Rectal smooth muscle tissue (tissue), 1 donor: ENCODE results near the gene MORN4.
"Not testable (repeated sequence)": the region's sequence is repeated elsewhere in the genome, so short reads cannot be mapped to it uniquely, and the experiment has no call there.

Source experiments
- H3K27ac ChIP-seq: one replicate; pipeline ENCODE4 v1.7.0; 2013; ENCODE audit warnings: low read depth, low read length, inconsistent platforms
- H3K27me3 ChIP-seq: one replicate; pipeline ENCODE4 v1.7.0; 2013; ENCODE audit warnings: low read length; ENCODE audit not compliant: control insufficient read depth, insufficient read depth
- H3K36me3 ChIP-seq: one replicate; pipeline ENCODE4 v1.7.0; 2013; ENCODE audit warnings: low read length; ENCODE audit not compliant: control insufficient read depth, insufficient read depth
- H3K4me1 ChIP-seq: one replicate; pipeline ENCODE4 v1.7.0; 2013; ENCODE audit warnings: low read length; ENCODE audit not compliant: control insufficient read depth, insufficient read depth
- H3K4me3 ChIP-seq: one replicate; pipeline ENCODE4 v1.7.0; 2013; ENCODE audit warnings: low read length
- H3K9ac ChIP-seq: one replicate; pipeline ENCODE4 v1.7.0; 2013; ENCODE audit warnings: low read length

Gene MORN4

DNA sequence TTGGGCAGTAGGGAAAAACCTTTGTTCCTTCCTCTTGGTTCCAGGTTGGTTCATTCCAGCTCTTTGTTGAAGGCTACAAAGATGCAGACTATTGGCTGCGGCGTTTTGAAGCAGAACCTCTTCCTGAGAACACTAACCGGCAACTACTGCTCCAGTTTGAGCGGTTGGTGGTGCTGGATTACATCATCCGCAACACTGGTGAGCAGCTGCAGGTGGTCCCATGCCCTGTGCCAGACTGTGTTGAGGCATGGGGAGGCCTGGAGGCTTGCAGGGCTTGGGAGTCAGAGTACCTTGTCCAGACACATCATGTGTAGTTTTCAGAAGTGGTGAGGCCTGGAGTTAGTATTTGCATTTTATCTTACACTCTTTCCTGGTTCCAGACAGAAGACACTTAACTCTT, 23.5 kb upstream of the MORN4 start:
- no peaks in the 10 kb centered on the region for H3K4me1 ChIP-seq
- no peak overlapping the region for H3K4me3 ChIP-seq
- H3K36me3 ChIP-seq = peaks cover 14% of the 10 kb centered on the region
- H3K27ac ChIP-seq = no peak overlapping the region
- H3K27me3 ChIP-seq = no peaks in the 10 kb centered on the region
- H3K9ac ChIP-seq = no peak overlapping the region

DNA sequence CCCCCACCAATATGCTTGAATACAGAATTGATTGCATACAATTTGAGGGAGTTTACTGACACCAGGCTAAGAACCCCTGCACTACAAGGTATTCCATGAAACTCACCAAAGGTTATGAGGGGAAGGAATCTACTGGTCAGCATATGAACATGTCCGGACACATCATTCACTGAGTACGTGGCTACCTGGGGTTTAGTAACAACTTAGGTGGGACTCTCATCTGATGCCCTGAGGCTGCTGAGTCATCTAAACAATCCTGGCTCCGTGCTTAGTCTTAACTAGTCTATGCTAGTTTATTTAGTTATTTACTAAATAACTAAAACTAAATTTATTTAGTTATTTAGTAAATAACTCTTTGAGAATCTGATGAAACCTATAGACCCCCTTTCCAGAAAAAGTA, 18.5 kb upstream of the MORN4 start:
- no peaks in the 10 kb centered on the region for H3K27me3 ChIP-seq
- peaks cover 17% of the 10 kb centered on the region for H3K36me3 ChIP-seq
- no peak overlapping the region for H3K9ac ChIP-seq
- no peak overlapping the region for H3K4me3 ChIP-seq
- H3K4me1 ChIP-seq = peaks cover 3% of the 10 kb centered on the region
- no peak overlapping the region for H3K27ac ChIP-seq

DNA sequence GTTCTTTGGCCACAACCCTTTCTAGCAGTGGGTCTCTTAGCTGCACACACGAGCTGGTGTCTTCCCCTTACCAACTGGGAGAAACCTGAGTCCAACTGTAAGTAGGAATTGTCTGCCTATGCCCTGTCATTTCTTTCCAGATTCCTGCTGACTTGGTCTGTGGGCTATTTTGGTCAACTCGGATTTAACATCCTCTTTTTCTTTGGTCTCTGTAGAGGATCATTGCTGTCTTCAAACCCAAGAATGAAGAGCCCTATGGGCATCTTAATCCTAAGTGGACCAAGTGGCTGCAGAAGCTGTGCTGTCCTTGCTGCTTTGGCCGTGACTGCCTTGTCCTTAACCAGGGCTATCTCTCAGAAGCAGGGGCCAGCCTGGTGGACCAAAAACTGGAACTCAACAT, 17.4 kb upstream of the MORN4 start:
- Histone ChIP-seq H3K36me3 (peaks cover 12% of the 10 kb centered on the region), H3K27me3 (no peaks in the 10 kb centered on the region), H3K4me3 (no peak overlapping the region), H3K4me1 (peaks cover 3% of the 10 kb centered on the region), H3K27ac (no peak overlapping the region), H3K9ac (no peak overlapping the region)

DNA sequence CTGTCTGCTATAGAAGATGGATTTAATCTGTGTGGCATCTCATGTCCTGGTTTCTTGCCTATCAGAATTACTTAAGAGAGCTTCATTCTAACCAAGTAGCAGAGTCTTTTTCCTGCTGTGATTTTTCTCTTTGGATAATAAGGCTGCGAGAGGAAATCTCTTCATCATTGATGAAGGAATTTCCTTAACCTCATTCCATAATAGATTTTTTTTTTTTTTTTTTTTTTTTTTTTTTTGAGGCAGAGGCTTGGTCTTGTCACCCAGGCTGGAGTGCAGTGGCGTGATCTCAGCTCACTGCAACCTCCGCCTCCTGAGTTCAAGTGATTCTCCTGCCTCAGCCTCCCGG, 16.1 kb upstream of the MORN4 start:
- H3K27me3 ChIP-seq, H3K4me1 ChIP-seq, H3K27ac ChIP-seq, H3K4me3 ChIP-seq, H3K9ac ChIP-seq: not testable (repeated sequence)
- peaks cover 12% of the 10 kb centered on the region for H3K36me3 ChIP-seq

DNA sequence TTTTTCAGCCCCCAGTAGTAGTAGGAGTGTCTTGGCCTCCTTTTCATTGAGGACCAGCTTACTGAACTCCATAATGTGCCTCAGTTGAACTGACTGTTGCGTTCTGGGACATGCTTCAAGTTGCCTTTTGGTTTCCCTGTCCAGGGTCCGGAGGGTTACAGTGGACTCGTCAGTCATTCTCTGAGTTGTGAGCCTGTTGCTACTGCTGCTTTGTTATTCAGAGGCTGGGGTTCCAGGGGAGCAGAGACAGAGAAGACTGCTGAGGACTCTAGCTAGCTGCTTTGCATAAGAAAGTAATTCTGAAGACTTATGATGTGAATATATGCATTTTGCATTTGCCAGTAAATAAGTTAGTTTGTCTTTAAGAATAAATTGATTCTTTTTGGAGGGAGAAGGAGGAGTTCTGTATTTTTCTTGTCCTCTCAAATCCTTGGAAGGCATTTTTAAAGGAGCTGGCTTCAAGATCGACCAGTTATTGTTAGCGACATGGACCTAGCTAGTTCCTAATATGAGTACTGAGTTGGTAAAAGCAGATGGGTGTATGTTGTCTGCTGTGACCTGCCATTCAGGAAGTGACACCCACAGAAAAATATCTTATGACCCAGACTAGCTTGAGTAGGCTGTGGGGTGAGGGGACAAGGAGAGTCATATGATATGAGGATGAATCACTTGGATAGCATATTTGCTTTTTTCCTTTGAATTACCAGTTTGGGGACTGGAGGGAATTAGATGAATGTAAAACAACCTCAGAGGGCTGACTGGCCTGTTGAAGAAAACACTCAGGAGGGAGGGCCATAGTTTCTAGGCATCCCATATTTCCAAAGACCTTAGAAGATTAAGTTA, 15.5 kb upstream of the MORN4 start:
- H3K4me3 ChIP-seq = no peak overlapping the region
- H3K36me3 ChIP-seq = peaks cover 12% of the 10 kb centered on the region
- peak overlapping the region; percentile 11 for H3K27ac ChIP-seq
- peaks cover 3% of the 10 kb centered on the region for H3K4me1 ChIP-seq
- H3K9ac ChIP-seq = no peak overlapping the region
- H3K27me3 ChIP-seq = no peaks in the 10 kb centered on the region

DNA sequence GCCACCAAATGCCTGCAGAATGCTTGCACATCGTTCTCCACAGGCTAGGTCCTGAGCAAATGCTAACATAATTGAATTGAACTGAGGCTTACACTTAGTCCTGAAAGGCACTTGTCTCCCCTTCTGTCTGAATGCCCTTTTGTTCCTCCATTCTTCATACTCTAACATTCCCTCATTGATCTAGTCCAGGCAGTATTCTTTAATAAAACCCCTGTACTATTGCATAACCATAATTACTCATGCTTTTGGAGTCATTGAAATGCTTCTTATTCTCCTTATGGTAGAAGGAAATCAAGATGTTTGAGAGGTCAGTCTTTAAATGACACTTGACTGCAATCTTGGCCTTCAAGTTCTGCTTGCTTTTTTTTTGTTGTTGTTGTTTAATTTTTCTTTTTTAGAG, 14.3 kb upstream of the MORN4 start:
- peaks cover 3% of the 10 kb centered on the region for H3K4me1 ChIP-seq
- H3K4me3 ChIP-seq = no peak overlapping the region
- H3K27ac ChIP-seq = no peak overlapping the region
- no peak overlapping the region for H3K9ac ChIP-seq
- H3K36me3 ChIP-seq = peaks cover 10% of the 10 kb centered on the region
- H3K27me3 ChIP-seq = no peaks in the 10 kb centered on the region

DNA sequence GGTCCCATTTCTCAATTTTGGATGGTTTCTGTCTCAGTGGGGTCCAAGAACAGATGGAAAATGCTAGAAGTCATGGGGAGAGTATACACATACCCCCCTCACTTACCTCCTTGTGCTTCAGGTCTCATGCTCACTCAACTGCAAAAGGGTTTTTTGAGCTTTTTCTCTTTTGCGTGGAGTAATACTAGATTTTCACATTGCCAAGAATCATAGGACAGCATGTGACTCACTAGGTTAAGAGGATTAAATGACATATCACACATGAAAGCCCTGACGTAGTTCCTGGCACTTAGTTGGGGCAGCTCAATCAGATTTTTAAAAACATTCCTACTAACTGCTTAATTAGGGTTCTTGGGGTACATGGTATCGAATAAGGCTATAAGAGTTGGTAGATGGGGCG, 11.6 kb upstream of the MORN4 start:
- H3K4me3 ChIP-seq = no peak overlapping the region
- no peaks in the 10 kb centered on the region for H3K36me3 ChIP-seq
- H3K27ac ChIP-seq = no peak overlapping the region
- no peaks in the 10 kb centered on the region for H3K27me3 ChIP-seq
- peaks cover 9% of the 10 kb centered on the region for H3K4me1 ChIP-seq
- no peak overlapping the region for H3K9ac ChIP-seq

DNA sequence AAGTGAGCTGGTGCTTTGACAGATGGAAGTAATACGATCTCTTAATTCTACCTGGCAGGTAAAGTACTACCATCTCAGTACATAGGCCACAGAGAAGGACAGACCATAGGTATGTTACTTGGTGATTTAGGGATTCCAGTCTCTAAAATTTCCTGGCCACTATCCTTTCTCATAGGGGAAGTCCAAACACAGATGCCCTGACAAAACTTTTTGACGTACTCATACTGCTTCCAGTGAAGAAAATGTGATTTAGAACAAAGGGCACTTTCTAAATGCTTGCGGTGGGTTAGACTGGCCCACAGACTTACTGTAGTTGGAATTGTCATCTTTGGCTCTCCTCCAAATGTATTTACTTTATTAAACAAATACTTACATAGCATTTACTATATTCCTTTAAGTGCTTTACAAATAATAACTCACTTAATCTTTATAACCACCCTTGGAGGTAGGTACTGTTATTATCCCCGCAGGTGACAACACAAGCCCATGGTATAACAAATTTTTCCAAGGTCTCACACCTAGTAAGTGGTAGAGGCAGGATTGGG, 10.2 kb upstream of the MORN4 start:
- no peak overlapping the region for H3K9ac ChIP-seq
- H3K36me3 ChIP-seq = no peaks in the 10 kb centered on the region
- no peaks in the 10 kb centered on the region for H3K27me3 ChIP-seq
- H3K4me3 ChIP-seq = no peak overlapping the region
- H3K4me1 ChIP-seq = peaks cover 6% of the 10 kb centered on the region
- no peak overlapping the region for H3K27ac ChIP-seq

DNA sequence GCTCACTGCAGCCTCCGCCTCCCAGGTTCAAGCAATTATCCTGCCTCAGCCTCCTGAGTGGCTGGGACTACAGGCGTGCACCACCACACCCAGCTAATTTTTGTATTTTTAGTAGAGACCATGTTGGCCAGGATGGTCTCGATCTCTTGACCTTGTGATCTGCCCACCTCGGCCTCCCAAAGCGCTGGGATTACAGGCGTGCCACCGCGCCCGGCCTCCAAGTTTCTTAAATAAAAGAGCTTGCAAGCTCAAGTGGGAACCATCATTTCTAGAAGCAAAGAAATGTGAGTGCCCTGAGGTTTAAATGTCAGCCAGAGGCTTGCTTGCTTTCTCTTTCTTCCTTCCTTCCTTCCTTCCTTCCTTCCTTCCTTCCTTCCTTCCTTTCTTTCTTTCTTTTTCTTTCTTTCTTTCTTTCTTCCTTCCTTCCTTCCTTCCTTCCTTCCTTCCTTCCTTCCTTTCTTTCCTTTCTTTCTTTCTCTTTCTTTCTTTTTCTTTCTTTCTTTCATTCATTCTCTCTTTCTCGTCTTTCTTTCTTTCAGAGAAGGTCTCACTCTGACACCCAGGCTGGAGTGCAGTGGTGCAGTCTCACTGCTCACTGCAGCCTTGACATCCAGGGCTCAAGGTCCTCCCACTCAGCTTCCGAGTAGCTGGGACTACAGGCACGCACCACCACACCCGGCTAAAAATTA, 9.3 kb upstream of the MORN4 start:
- not testable (repeated sequence) for H3K4me1 ChIP-seq, H3K36me3 ChIP-seq, H3K27me3 ChIP-seq, H3K9ac ChIP-seq, H3K4me3 ChIP-seq, H3K27ac ChIP-seq

DNA sequence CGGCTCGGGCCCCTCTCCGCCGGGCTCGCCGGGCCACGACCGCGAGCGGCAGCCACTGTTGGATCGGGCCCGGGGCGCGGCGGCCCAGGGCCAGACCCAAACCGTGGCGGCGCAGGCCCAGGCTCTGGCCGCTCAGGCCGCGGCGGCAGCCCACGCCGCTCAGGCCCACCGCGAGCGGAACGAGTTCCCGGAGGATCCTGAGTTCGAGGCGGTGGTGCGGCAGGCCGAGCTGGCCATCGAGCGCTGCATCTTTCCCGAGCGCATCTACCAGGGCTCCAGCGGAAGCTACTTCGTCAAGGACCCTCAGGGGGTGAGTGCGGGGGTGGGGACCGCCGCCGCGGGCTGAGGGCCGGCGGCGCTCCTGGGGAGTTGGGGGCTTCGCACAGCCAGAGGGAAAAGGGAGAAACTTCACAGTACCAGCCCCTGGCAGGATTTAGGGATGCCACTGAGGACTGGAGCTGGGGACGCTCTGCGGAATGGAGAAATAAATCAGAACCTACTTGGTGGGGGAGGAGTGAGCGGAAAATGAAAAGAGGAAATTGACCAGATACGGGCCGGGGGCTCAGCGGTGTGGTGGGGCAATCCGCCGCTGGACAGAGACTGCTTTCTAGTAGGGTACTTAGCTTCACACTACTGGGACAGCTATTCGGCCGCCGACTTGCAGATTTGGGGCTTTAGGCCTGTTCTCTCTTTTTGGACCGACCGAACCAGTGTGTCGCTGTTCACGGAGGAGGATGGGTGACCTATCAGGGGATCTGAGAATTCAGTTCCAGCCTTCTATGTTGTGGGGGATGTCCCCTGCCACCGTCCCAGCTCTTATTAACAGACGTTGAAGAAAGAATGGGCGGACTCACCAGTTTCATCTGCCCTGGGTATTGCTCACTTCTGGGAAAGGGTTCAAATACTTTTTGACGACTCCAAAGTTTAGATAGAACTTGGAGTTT, 7.8 kb upstream of the MORN4 start:
- Histone ChIP-seq H3K36me3 (no peaks in the 10 kb centered on the region), H3K4me1 (peaks cover 6% of the 10 kb centered on the region), H3K27ac (peak overlapping the region; percentile 78), H3K9ac (peak overlapping the region; percentile 45), H3K4me3 (peak overlapping the region; percentile 73), H3K27me3 (no peaks in the 10 kb centered on the region)

DNA sequence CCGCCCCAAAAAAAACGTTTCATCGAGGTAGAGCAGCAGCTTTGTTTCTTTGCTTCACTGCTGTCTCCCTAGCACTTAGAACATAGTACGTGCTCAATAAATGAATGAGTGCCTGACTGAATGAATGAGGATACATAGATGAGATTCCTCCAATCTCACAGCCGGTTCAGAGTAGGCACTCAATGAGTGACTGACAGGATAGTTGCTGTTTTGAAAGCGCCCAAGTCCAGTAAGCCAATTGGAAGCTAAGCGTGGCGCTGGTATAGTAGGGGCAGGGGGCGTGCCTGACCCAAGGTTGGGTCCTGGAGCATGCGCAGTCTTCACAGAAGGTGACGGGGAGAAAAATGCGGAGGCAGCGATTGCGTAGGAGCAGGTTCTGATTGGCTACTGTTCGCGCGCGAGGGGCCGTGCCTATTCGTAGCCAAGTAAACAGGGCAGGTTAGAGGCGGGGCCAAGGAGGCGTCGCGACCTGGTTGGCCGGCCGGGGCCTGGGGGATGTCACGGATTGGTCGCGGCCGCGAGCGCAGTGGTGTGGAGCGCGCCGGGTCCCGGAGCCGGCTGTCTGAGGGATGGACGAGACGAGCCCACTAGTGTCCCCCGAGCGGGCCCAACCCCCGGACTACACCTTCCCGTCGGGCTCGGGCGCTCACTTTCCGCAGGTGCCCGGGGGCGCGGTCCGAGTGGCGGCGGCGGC, 7.0 kb upstream of the MORN4 start, which contains the start of gene PI4K2A:
Gene PI4K2A (plus strand): TSS at position 498 of the 694 bp plus-strand sequence. CDS start 72 bp downstream, at position 570.
- peak within 1 kb of the TSS; percentile 73 for H3K4me3 ChIP-seq
- peak within 1 kb of the TSS; percentile 45 for H3K9ac ChIP-seq
- no peaks in the 10 kb centered on the region for H3K27me3 ChIP-seq
- peak within 1 kb of the TSS; percentile 78 for H3K27ac ChIP-seq
- H3K36me3 ChIP-seq = no peaks in the 10 kb centered on the region
- H3K4me1 ChIP-seq = peaks cover 6% of the 10 kb centered on the region
